Activated T-helper 17 cell treated with anti-CD3 and anti-CD28 coated beads, Interleukin-2, amount 50 U/mL, for 72 hours (primary cell): Measurements from ENCODE around the gene B2M. TPM values are rescaled to one million over a fixed set of nuclear protein-coding genes. Genes with fewer than 3 reads are reported as not detected.
"Not testable (repeated sequence)": the region's sequence is repeated elsewhere in the genome, so short reads cannot be mapped to it uniquely, and the experiment has no call there.

Source experiments
- ATAC-seq: fragments of 150-1000 bp; cut with Tn5 transposase; replicated peaks from 2 replicates; pipeline ENCODE4 v1.10.0; 2021; ENCODE audit warnings: mild to moderate bottlenecking, moderate library complexity
- H3K27ac Mint-ChIP-seq: one replicate; pipeline ENCODE4 v1.8.0; 2022; ENCODE audit warnings: mixed read lengths
- H3K27me3 Mint-ChIP-seq: one replicate; pipeline ENCODE4 v1.8.0; 2022; ENCODE audit warnings: mixed read lengths
- H3K36me3 Mint-ChIP-seq: one replicate; pipeline ENCODE4 v1.8.0; 2022; ENCODE audit warnings: low read depth, mild to moderate bottlenecking, mixed read lengths
- H3K4me1 Mint-ChIP-seq: one replicate; pipeline ENCODE4 v1.8.0; 2022; ENCODE audit warnings: mixed read lengths
- H3K4me3 Mint-ChIP-seq: one replicate; pipeline ENCODE4 v1.8.0; 2022; ENCODE audit warnings: mild to moderate bottlenecking, mixed read lengths
- H3K9me3 Mint-ChIP-seq: one replicate; pipeline ENCODE4 v1.8.0; 2022; ENCODE audit warnings: mixed read lengths
- total RNA-seq, 2 donors: library from RNA; stranded (reverse); gene quantifications; one replicate each; pipeline ENCODE4 v1.2.3, GENCODE V29; 2022

Gene B2M
- total RNA-seq, 2 donors from 2014 or later, result 4,659 to 6,253 TPM

DNA sequence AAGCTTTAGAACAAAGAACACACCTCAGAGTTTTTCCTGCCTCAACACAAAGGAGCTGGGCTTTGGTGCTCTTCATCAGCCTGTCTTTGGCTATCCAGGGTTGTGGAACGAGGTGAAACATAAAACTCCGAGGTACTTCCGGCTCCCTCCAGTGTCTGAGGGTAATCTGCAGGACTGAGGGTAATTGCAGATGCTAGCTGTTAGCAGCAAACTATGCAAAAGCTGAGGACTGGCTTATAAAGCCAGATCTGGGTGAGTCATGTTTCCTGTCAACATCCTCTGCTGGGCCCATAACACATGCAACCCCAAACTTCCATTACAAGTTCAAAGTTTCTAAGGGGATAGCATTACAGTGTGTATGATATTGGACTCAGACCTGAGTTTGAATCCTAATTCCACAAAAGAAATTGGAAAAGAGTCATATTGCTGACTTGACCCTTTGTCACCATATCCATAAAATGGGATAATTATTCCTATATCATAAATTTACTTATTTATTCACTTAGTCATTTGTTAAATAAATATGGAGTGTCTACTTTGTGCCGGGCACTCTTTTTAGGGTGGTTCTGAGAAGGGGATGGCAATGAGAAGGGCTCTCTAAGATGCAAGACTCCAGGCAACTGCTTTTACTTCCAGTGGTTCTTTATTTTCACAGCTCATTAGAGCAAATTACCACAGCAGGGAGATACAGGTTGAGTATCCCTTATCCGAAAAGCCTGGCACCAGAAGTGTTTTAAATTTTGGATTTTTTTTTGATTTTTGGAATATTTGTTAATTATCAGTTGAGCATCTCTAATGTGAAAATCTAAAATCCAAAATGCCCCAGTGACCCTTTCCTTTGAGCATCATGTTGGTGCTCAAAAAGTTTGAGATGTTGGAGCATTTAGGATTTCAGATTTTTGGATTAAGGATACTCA is 15.5 kb downstream of the B2M start:
- peaks cover 67% of the 10 kb centered on the region for H3K36me3 Mint-ChIP-seq
- H3K4me1 Mint-ChIP-seq, result peaks cover 28% of the 10 kb centered on the region
- peak overlapping the region; percentile 98 for H3K4me3 Mint-ChIP-seq
- peak overlapping the region; percentile 97 for H3K27ac Mint-ChIP-seq
- H3K27me3 Mint-ChIP-seq, result no peaks in the 10 kb centered on the region
- no peaks in the 10 kb centered on the region for H3K9me3 Mint-ChIP-seq
- peak; percentile 48 for ATAC-seq

DNA sequence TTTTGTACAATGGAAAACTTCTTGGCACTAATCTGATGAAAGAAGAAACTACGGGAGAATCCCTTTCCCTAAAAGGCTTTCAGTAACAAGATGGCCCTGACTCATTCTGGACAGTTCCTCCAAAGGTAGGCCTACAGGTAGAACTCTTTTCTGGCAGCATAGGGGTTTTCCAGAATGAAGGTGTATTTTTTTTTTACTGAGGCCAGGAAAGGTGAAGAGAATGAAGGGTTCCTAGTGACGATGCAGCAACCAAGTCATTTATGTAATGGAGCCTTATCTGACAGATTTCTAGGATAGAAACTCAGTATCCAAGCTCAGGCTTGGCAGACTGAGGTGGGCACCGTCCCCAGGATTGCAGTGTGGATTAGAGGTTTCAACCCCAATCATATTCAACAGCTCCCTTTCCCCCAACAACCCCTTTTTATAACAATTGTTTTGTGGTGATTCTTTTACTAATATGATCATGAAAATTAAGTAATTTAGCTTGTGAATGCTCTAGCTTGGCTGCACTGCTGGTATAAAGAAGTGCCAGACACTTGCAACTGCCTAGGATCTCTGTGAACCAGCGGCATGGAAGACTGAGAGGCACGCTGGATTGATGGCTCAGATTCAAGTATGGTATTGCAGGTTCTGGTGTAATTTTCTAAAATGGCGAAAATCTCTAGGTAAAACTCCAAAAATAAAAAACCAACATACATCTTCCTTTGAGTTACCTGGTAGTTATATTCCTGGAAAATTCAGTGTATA is 16.3 kb downstream of the B2M start:
- Mint-ChIP-seq H3K4me3 (peak overlapping the region; percentile 98), H3K36me3 (peaks cover 75% of the 10 kb centered on the region), H3K27ac (peak overlapping the region; percentile 97), H3K27me3 (no peaks in the 10 kb centered on the region), H3K9me3 (no peaks in the 10 kb centered on the region), H3K4me1 (peaks cover 29% of the 10 kb centered on the region)
- peak; percentile 0 for ATAC-seq

DNA sequence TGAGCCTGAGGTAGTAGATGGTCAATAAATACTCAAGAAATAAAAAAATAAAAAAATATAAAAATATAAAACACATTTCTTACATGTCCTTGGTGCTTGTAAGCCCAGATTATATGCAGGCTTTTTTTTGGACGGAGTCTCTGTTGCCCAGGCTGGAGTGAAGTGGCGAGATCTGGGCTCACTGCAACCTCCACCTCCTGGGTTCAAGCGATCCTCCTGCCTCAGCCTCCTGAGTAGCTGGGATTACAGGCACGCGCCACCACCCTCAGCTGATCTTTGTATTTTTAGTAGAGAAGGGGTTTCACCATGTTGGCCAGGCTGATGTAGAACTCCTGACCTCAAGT is 16.9 kb downstream of the B2M start:
- Mint-ChIP-seq H3K36me3 (peaks cover 79% of the 10 kb centered on the region), H3K27ac (peak overlapping the region; percentile 97), H3K4me3 (peak overlapping the region; percentile 98), H3K4me1 (peaks cover 29% of the 10 kb centered on the region)
- H3K9me3 Mint-ChIP-seq, H3K27me3 Mint-ChIP-seq, ATAC-seq: not testable (repeated sequence)

DNA sequence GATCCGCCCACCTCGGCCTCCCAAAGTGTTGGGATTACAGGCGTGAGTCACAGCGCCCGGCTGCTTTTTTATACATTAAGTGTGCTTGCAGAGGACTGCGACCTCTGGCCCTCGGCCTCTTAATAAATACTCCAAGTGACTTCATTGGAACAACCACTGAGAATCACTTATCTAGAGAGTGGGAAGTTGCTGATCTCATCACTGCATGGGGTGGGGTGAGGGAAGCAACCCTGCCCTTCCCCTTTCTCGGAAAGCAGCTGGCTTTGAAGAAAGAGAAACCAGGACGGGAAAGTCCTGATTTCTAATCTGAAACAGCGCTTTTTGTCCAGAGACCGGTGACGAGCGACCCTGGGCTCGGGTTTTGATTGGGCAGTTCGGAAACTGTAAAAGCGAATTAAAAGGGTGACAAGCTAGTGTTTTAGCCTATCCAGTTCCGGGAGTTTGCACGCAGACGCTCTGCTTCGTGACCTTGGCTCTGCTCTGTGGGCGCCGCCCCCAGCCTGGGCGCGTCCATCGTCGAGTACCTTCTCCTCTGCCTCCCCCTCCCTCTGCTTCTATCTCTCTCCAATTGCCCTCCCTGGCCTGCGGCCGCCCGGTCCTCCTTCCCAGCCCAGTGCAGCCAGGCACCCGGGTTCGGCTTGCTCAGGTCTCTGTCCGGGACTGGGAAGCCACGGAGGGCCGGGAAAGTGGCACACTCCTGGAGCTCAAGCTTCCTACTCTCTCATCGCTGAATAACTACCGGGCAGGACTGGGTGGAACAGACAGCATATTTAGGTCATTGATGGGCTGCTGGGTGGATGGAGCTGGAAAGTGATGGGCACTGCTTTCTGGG is 17.5 kb downstream of the B2M start:
- peak; percentile 79 for ATAC-seq
- Mint-ChIP-seq H3K27ac (peak overlapping the region; percentile 97), H3K4me1 (peaks cover 31% of the 10 kb centered on the region)

DNA sequence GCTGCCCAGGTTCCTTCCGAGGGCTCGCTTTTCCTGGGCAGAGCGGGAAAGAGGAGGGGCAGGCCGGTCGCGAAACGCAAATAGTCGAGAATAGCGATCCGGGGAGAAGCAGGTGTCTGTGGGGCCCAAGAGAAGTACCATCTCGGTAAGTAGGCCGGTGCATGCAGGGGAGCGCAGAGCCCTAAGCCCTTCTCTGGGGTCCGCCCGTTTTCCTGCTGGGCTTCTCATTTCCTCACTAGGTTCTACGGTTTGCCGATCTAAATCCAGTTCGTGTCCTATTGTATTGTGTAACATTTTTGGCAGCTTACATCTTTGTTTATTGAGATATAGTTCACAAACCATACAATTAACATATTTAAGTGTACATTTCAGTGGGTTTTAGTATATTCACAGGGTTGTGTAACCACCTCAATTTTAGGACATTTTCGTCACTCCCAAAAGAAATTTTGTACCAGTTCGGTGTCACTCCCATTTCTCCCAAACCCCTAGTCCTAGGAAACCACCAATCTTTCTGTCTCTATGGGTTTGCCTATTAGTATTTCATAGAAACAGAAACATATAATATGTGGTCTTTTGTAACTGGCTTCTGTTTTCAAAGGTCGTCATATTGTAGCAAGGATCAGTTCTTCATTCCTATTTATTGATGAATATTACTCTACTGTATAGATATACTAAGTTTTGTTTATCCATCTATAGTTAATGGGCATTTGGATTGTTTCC is 18.3 kb downstream of the B2M start:
- Mint-ChIP-seq H3K27ac (peak overlapping the region; percentile 97), H3K36me3 (peaks cover 83% of the 10 kb centered on the region), H3K27me3 (no peaks in the 10 kb centered on the region), H3K4me3 (peak overlapping the region; percentile 98), H3K9me3 (no peaks in the 10 kb centered on the region), H3K4me1 (peaks cover 33% of the 10 kb centered on the region)
- peak; percentile 5 for ATAC-seq

More for the DNA sequence above, 17.5 kb downstream of the B2M start:
- Mint-ChIP-seq H3K36me3 (peaks cover 84% of the 10 kb centered on the region), H3K4me3 (peak overlapping the region; percentile 98), H3K9me3 (no peaks in the 10 kb centered on the region), H3K27me3 (no peaks in the 10 kb centered on the region)

DNA sequence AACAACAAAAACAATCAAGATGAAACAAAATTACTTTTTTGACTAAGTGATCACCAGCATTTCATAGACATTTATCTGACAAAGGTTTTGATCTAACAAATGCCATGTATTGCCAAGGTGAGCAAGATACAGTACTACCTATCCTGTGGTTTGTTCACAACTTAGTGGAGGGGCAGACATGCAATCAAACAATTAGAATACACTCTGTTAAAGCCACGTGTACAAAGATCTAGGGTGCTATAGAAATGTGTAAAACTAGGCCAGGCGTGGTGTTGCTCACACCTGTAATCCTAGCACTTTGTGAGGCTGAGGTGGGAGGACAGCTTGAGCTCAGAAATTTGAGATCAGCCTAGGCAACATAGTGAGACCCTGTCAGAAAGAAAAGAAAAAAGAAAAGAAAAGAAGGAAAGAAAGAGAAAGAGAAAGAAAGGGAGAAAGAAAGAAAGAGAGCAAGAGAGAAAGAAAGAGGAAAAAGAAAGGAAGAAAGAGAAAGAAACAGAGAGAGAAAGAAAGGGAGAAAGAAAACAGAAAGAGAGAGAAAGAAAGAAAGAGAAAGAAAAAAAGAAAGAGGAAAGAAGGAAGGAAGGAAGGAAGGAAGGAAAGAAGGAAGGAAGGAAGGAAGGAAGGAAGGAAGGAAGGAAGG is 23.6 kb downstream of the B2M start:
- Mint-ChIP-seq H3K9me3 (no peaks in the 10 kb centered on the region), H3K36me3 (peaks cover 61% of the 10 kb centered on the region), H3K4me3 (peak overlapping the region; percentile 98), H3K27me3 (no peaks in the 10 kb centered on the region), H3K27ac (peak overlapping the region; percentile 96), H3K4me1 (peaks cover 29% of the 10 kb centered on the region)
- ATAC-seq, result peak; percentile 23

DNA sequence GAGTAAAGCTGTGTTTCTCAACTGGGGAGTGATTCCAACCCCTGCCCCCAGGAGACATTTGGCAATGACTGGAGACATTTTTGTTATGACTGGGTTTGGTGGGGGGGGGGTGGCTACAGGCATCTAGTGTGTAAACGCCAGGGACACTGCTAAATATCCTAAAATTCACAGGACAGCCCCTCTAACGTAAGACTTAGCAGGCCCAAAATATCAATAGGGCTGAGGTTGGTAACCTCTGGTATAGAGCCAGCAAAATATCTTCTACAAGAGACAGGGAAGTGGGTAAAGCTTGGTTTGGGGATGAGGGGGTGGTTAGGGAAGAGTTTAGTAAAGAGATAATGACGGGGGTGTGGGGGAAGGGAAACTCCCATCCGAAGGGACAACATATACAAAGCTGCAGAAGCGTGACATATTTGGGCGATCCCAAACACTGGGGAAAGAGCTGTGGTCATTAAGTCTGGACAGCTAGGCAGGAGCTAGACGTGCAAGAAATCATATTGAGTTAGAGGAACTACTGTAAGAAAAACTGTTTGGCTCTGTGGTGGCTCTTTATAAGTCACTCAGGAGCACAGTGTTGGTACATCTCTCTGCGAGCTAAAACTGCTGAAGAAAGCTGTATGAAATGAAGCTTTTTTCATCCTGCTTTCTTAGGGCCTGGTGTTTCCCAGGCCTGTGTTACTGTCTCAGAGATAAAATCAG is 24.3 kb downstream of the B2M start:
- H3K4me1 Mint-ChIP-seq, result peaks cover 29% of the 10 kb centered on the region
- ATAC-seq, result peak; percentile 71
- peak overlapping the region; percentile 96 for H3K27ac Mint-ChIP-seq
- H3K36me3 Mint-ChIP-seq, result peaks cover 60% of the 10 kb centered on the region
- H3K27me3 Mint-ChIP-seq, result no peaks in the 10 kb centered on the region
- H3K9me3 Mint-ChIP-seq, result no peaks in the 10 kb centered on the region
- H3K4me3 Mint-ChIP-seq, result peak overlapping the region; percentile 98

DNA sequence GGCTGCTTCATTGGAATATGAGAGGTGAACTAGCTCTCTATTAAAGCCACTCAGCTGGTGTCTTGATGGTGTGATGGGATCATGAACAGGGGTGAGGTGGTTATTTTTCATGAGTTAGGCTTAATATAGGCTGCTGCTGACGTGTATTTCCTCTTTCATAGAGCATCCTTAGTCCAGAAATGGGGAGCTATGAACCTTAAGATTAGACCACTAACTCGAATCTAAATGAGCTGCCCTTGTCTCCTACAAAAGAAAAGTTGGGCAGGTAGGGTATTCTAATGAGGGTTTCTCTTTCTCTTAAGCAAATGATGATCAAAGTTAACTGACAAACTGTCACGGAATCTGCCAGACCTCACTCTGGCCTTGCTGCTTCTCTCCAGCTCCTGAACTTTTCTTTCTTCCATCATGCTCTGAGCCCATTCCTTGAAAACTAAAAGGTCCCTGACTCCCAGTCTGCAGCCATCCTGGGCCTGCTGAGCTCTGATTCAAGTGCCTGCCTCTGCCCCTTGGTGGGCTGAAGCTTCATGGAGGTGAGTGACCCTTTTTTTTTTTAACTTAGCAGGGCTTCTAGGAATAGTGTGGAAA is 25.0 kb downstream of the B2M start, which contains the start of gene TRIM69:
Gene TRIM69 (plus strand): TSS at position 348 of the 585 bp plus-strand sequence. CDS start 177 bp downstream, at position 525.
- no peaks in the 10 kb centered on the region for H3K9me3 Mint-ChIP-seq
- peak; percentile 59 for ATAC-seq
- H3K4me3 Mint-ChIP-seq, result peak within 1 kb of the TSS; percentile 98
- H3K36me3 Mint-ChIP-seq, result peaks cover 54% of the 10 kb centered on the region
- H3K4me1 Mint-ChIP-seq, result peaks cover 29% of the 10 kb centered on the region
- H3K27me3 Mint-ChIP-seq, result no peaks in the 10 kb centered on the region
- H3K27ac Mint-ChIP-seq, result peak within 1 kb of the TSS; percentile 96

DNA sequence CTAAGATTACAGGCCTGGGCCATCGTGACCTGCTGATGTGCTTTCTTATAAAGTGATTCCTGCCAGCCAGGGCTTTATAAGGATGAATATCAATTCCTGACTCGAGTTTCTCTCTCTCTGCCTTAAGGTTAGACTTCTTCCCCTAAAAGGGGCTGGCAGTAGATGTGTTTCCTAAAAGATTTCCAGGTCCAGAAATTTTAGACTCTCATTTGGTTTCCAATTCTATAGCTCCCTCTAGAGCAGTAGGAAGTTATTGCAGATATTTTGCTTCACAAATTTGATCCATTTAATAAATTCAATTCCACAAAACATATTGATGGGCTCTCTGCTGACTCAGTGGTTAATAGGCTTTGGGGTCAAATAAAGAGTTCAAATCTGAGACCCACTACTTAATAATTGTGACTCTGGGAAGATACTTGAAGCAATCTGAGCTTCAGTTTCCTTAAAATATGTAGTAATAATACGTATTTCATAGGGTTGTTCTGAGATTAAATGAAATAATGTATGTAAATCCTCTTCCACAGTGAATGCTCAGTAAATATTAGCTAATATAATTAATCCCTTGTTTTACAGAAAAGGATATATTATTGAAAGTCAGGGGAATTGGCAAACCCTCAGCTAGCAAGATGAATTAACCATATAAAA is 27.1 kb downstream of the B2M start:
- no peaks in the 10 kb centered on the region for H3K9me3 Mint-ChIP-seq
- peak overlapping the region; percentile 98 for H3K4me3 Mint-ChIP-seq
- no peak for ATAC-seq
- peaks cover 16% of the 10 kb centered on the region for H3K4me1 Mint-ChIP-seq
- peak overlapping the region; percentile 54 for H3K27ac Mint-ChIP-seq
- peaks cover 35% of the 10 kb centered on the region for H3K36me3 Mint-ChIP-seq
- H3K27me3 Mint-ChIP-seq, result no peaks in the 10 kb centered on the region

DNA sequence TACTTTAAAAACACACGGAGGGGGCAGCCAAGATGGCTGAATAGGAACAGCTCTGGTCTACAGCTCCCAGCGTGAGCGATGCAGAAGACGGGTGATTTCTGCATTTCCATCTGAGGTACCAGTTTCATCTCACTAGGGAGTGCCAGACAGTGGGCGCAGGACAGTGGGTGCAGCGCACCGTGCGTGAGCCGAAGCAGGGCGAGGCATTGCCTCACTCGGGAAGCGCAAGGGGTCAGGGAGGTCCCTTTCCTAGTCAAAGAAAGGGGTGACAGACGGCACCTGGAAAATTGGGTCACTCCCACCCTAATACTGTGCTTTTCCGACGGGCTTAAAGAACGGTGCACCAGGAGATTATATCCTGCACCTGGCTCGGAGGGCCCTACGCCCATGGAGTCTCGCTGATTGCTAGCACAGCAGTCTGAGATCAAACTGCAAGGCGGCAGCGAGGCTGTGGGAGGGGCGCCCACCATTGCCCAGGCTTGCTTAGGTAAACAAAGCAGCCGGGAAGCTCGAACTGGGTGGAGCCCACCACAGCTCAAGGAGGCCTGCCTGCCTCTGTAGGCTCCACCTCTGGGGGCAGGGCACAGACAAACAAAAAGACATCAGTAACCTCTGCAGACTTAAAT is 28.0 kb downstream of the B2M start:
- H3K9me3 Mint-ChIP-seq, ATAC-seq, H3K27ac Mint-ChIP-seq, H3K27me3 Mint-ChIP-seq: not testable (repeated sequence)
- H3K4me3 Mint-ChIP-seq, result peak overlapping the region; percentile 98
- H3K4me1 Mint-ChIP-seq, result peaks cover 12% of the 10 kb centered on the region
- peaks cover 29% of the 10 kb centered on the region for H3K36me3 Mint-ChIP-seq

DNA sequence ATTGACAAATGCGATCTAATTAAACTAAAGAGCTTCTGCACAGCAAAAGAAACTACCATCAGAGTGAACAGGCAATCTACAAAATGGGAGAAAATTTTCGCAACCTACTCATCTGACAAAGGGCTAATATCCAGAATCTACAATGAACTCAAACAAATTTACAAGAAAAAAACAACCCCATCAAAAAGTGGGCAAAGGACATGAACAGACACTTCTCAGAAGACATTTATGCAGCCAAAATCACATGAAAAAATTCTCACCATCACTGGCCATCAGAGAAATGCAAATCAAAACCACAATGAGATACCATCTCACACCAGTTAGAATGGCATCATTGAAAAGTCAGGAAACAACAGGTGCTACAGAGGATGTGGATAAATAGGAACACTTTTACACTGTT is 32.1 kb downstream of the B2M start:
- peaks cover 12% of the 10 kb centered on the region for H3K36me3 Mint-ChIP-seq
- H3K27ac Mint-ChIP-seq, H3K4me1 Mint-ChIP-seq, H3K9me3 Mint-ChIP-seq, H3K27me3 Mint-ChIP-seq, ATAC-seq, H3K4me3 Mint-ChIP-seq: not testable (repeated sequence)

DNA sequence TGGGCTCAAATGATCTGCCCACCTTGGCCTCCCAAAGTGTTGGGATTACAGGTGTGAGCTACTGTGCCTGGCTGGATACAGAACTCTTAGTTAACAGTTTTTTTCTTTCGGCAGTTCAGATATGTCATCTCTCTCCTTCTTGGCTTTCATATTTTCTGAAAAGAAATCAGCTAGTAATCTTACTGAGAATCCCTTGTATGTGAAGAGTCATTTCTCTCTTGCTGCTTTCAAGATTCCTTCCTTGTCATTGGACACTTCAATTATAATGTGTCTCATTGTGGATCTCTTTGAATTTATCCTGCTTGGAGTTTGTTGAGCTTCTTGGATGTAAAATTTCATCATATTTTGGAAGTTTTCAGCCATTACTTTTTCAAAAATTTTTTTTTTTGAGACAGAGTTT is 42.0 kb downstream of the B2M start:
- Mint-ChIP-seq H3K4me1 (peaks cover 22% of the 10 kb centered on the region), H3K36me3 (peaks cover 72% of the 10 kb centered on the region)

More for the DNA sequence above, 42.0 kb downstream of the B2M start:
- no peak for ATAC-seq
- Mint-ChIP-seq H3K9me3 (no peaks in the 10 kb centered on the region), H3K27me3 (no peaks in the 10 kb centered on the region), H3K27ac (no peak overlapping the region), H3K4me3 (no peak overlapping the region)
